HEK293T (cell line): ENCODE results near the gene NAPA.

Source experiments
- ARNT ChIP-seq: fragments of 450-650 bp; IDR thresholded peaks from 2 replicates; pipeline ENCODE4 v1.6.1; 2017; ENCODE audit warnings: mild to moderate bottlenecking
- BHLHE40 ChIP-seq: fragments of 450-650 bp; IDR thresholded peaks from 2 replicates; pipeline ENCODE4 v1.6.1; 2016; ENCODE audit warnings: mild to moderate bottlenecking, moderate library complexity, borderline replicate concordance
- CTBP1 ChIP-seq: fragments of 450-650 bp; IDR thresholded peaks from 2 replicates; pipeline ENCODE4 v1.6.1; 2016; ENCODE audit warnings: borderline replicate concordance
- ELF4 ChIP-seq: fragments of 450-650 bp; IDR thresholded peaks from 2 replicates; pipeline ENCODE4 v1.6.1; 2017; ENCODE audit warnings: antibody characterized with exemption
- FOXA1 ChIP-seq: fragments of 450-650 bp; IDR thresholded peaks from 2 replicates; pipeline ENCODE4 v1.6.1; 2016; ENCODE audit warnings: mild to moderate bottlenecking
- FOXK2 ChIP-seq: fragments of 450-650 bp; IDR thresholded peaks from 2 replicates; pipeline ENCODE4 v1.6.1; 2016; ENCODE audit warnings: mild to moderate bottlenecking
- FOXM1 ChIP-seq: fragments of 450-650 bp; IDR thresholded peaks from 2 replicates; pipeline ENCODE4 v1.6.1; 2017; ENCODE audit warnings: mild to moderate bottlenecking, borderline replicate concordance
- LEF1 ChIP-seq: fragments of 450-650 bp; IDR thresholded peaks from 2 replicates; pipeline ENCODE4 v1.6.1; 2017; ENCODE audit warnings: mild to moderate bottlenecking, borderline replicate concordance
- NFRKB ChIP-seq: fragments of 450-650 bp; IDR thresholded peaks from 2 replicates; pipeline ENCODE4 v1.6.1; 2016; ENCODE audit warnings: mild to moderate bottlenecking, moderate library complexity
- PKNOX1 ChIP-seq: fragments of 450-650 bp; IDR thresholded peaks from 2 replicates; pipeline ENCODE4 v1.6.1; 2016
- SP1 ChIP-seq: fragments of 450-650 bp; IDR thresholded peaks from 2 replicates; pipeline ENCODE4 v1.6.1; 2017
- SUZ12 ChIP-seq: fragments of 450-650 bp; IDR thresholded peaks from 2 replicates; pipeline ENCODE4 v1.6.1; 2016; ENCODE audit warnings: mild to moderate bottlenecking
- TARDBP ChIP-seq: fragments of 450-650 bp; IDR thresholded peaks from 2 replicates; pipeline ENCODE4 v1.6.1; 2016
- ZNF384 ChIP-seq: fragments of 450-650 bp; IDR thresholded peaks from 2 replicates; pipeline ENCODE4 v1.6.1; 2016

GRCh38 chr19:47497821-47498520 lies 16.9 kb downstream of the NAPA start:
- TF ChIP-seq FOXM1: no peak
- no peak for TF ChIP-seq LEF1
- TF ChIP-seq BHLHE40: no peak
- no peak for TF ChIP-seq ZNF384
- TF ChIP-seq ARNT: no peak
- no peak for TF ChIP-seq SP1
- no peak for TF ChIP-seq FOXA1
- no peak for TF ChIP-seq NFRKB
- no peak for TF ChIP-seq FOXK2
- TF ChIP-seq ELF4: no peak
- TF ChIP-seq TARDBP: no peak
- no peak for TF ChIP-seq SUZ12
- no peak for TF ChIP-seq CTBP1
- no peak for TF ChIP-seq PKNOX1
